Central memory CD4-positive, alpha-beta T cell (primary cell): ENCODE results near the gene WASF2.
"Not testable (repeated sequence)": the region's sequence is repeated elsewhere in the genome, so short reads cannot be mapped to it uniquely, and the experiment has no call there.

Source experiments
- DNase-seq: peaks from one replicate; pipeline ENCODE4 v3.0.0; 2022

The WASF2 gene

DNA sequence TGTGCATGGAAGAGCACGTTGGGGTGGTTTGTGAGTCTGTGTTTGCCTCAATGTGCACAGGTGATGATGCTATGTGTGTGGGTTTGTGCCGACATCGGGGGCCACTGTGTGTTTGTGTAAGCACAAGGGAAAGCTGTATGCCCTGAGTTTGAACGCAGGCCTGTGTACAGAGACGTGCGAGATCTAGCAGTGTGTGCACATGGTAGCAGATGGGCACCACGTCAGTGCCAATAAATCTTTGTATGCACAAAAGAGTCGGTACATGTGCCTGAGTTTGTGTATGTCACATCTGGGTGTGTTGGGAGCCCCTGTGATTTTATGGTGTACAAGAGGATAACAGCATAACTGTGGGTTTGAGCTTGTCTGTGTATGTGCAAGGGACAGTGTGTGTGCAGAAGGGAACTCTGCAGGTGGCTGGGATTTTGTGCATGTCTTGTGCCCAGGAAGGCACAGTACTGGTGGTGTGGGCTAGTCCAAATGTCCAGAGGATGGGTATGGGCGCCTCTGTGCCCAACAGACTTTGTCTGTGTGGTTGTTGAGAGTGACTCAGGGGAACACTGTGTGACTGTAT lies 32.0 kb upstream of the WASF2 start:
- DNase-seq: no peak

DNA sequence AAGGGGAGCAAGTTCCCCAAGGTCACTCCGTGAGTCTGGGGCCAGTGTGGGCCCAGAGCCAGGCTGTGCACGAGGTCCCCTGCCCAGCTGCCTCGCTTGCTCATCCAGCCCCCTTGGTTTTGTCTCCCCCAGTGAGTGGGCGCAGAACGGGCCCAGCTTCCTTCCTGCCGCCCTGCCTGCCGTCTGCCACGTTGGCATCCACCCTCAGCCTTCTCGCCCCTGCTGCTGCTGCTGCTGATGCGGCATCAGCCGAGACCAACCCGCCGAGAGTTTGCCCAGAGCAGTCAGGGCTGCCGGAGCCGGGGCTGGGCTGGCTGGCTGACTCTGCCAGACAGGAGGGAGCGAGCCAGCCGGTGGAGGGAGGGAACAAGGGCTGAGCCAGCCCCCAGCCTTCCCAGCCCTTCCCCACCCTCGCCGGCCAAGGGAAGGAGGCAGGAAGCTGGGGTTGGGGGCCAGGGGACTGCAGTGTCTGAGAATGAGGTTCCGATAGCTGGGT lies 31.4 kb upstream of the WASF2 start:
- DNase-seq: peak; percentile 47

DNA sequence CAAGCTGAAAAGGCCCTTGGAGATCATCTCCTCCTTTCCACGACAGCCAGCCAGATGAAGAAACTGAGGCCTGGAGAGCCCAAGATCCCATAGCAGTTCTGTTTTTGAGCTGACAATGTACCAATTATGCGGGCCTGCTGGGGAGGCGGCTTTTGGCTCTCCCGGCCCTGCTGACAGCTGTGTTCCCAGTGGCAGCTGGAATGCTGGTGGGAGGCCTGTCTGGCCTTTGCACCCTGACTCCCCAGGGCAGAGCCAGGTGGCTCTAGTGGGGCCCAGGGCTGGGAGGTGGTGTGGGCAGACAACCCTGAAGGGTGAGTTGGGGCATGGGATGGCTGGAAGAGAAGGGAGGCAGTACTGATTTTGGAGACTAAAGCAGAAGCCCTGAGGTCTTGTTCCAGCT lies 30.7 kb upstream of the WASF2 start:
- no peak for DNase-seq

DNA sequence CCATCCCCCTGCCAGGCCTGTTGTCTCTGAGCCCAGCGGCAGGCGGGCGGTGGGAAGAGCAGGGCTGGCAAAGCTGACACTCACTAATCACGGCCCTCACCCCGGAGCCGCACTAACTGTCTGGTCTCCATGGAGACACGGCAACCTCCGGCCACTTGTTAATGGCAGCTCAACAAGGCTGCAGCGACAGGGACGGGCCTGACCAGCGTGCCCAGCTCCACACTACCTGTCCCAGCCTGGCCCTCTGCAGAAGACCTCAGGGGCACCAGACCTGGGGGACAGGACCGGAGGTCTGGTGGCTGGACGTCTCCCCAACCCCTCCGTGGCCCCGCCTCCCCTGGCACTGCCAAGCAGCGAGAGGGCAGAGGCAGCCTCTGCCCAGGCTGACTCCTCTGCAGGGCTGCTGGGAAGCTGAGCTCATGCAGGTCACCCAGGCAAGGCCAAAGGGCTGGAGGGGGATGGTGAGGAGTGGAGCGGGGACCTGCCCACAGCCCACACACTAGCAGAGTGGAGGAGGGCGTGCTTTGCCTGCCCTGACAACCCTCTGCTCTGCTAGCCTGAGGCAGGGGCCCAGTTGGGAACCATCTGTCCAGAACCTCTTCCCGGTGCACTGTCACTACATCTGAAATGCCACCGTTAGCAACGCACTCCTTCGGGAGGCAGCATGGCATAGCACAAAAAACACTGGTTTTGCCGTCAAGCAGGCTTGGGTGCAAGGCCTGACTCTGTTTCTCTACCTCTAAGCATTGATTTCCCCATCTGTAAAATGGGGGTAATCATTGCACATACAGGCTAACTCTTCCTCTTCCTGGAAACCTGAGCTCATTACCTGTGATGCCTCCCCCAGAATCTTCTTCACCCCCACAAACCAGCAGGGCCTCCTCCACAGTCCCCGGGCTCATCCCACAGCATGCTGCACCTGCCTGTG lies 29.6 kb upstream of the WASF2 start:
- no peak for DNase-seq

DNA sequence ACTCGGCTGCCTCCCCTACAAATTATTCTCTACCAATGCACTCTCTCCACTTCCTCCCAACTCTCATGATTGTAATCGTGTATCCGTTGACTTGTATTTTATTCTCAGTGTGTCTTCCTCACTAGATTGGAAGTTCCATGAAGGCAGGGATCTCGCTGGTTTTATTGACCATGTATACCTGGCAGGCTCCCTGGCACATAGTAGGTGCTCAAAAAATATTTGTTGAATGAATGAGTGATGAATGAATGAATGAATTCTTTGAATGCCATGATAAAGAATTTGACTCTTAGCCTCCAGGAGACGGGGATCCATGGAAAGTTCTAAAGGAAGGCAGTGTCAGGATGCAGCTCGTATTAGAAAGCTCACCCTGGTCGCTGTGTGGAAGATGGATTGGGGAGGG lies 28.8 kb upstream of the WASF2 start:
- DNase-seq: no peak

DNA sequence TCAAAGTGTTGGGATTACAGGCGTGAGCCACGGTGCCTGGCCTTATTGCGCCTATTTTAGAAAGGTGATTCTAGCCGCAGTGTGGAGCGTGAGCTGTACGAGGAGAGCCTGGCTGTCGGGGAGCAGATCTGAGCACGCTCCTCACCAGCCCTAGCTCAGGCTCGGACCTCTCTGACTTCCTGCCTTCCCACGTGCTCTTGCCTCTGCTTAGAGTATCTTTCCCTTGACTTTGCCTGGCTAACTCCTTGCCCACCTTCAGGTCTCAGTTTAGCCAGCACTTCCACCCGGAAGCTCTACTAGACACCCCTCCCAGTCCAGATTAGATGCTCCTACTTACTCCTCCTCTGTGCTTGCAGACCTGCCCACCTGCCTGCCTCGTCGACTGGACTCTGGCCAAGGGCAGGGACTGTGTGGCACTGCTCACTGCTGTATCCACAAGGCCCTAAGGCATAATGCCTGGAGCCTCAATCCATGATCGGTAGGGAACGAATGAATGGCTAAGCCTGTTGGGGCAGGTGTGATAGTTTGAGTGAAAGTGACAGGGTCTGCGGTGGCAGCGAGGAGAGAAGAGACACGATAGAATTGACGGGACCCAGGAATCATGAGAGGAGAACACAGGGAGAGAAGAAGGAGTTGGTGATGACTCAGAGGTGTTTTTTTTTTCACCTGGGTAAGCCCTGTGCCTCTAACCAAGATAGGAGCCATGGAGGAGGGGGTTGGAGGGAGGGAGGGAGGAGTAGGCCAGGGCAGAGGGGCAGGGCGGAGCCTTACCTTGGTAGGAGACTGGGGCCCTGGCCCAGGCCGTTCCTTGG lies 28.1 kb upstream of the WASF2 start:
- no peak for DNase-seq

DNA sequence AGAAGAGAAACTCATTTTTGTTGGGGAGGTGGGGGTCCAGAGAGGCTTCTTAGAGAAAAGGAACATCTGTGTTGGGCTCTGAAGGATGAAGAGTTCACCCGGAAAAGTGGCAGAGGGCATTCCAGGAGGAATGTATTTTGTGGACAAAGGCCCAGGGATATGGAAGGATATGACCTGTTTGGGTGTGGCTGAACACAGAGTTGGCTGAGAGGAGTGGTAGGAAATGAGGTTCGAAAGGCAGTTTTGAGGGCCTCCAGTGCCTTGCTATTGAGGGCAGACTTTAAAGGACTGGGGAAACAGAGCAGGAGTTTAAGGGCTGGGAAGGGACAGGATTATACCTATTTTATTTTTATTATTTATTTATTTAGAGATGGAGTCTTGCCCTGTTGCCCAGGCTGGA lies 27.3 kb upstream of the WASF2 start:
- no peak for DNase-seq

DNA sequence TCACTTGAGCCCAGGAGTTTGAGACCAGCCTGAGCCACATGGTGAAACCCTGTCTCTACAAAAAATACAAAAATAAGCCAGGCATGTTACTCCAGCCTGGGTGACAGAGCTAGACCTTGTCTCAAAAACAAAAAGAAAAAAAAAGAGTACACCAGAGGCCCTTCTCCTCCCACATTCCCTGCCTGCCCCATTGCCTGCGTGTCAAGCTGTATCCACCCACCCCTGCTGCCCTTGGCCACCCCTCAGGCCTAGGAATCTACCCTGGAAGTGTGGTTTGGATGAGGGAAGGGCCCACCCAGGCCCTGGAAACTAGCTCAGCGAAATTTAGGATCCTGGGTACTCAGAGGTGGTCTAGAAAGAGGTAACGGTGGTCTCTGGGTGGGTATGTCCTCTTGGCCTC lies 25.7 kb upstream of the WASF2 start:
- DNase-seq: no peak

DNA sequence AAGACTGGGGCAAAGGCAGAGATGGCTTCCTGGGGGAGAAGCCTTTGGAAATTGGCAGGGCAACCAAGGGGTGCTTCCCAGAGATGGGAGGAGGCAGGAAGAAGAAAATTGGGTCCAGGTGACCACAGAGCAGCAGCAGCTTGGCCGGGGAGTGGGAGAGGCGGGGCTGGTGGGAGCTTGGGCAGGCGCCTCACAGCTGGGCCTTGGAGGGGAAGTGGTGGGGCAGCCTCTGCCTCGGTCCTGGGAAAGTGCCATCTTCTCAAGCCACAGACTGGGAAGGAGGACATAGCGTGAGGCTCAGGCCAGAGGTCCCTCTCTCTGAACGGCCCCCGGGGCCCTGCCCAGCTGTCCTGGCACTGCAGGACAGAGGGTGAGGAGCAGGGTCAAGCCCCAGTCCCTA lies 24.0 kb upstream of the WASF2 start:
- no peak for DNase-seq

DNA sequence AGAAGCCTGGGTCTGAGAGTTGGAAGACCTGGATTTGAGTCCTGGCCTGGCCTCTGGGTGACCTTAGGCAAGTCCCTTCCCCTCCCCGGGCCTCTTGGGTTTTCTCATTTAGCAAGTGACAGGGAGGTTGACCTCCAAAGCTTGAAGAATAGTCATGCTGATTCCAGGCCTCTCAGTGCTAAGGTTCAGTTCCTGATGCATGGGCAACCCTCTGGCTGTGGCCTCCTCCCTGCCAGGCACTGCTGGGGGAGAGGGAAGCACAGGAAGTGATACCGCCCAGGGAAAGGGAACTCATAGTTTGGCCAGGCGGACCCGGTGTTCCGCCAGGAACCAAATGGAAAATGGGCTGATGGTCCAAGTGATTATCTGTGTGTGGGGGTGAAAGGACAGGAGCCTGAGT lies 23.6 kb upstream of the WASF2 start:
- DNase-seq: no peak

DNA sequence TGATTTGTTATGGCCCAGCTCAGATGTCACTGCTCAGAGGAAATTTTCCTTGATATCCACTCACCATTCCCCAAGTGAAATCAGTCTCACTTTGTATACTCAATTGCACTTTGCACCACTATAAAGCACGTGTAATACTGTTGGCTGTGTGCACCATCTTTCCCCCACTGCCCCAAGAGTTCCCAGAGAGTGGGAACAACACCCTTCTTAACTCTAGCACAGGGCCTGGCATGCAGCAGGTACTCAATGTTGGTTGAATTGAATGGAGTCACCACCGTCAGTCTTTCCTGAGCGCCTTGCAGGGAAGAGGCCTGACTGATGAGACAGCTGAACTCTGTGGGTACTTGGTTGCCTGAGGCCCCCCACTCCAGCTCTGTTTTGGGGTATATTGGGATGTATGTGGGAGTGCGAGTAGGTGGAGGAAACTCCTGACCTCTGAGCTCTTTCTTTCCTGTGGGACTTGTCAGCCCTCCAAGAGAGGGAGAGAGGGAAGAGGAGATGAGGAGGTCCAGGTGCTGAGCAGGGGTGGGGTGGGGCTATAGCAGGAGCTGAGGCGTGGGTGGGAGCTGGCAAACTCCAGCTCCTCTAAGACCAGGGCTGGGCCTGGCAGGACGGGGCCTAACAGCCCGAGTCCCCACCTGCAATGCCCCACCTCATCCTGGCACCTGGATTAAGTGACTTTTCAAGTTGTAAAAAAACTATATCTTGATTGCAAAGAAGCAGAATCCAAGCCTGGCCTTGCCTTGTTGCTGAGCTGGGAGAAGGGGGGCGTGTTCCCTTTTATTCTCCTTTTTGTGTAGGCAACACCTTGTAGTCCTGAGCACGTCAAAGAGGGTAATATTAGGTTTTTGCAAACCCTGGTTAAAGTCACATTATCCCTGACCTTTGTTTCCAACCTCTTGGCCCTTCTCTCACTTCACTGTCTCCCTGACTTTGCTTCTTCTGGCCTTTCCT lies 19.4 kb upstream of the WASF2 start:
- no peak for DNase-seq

DNA sequence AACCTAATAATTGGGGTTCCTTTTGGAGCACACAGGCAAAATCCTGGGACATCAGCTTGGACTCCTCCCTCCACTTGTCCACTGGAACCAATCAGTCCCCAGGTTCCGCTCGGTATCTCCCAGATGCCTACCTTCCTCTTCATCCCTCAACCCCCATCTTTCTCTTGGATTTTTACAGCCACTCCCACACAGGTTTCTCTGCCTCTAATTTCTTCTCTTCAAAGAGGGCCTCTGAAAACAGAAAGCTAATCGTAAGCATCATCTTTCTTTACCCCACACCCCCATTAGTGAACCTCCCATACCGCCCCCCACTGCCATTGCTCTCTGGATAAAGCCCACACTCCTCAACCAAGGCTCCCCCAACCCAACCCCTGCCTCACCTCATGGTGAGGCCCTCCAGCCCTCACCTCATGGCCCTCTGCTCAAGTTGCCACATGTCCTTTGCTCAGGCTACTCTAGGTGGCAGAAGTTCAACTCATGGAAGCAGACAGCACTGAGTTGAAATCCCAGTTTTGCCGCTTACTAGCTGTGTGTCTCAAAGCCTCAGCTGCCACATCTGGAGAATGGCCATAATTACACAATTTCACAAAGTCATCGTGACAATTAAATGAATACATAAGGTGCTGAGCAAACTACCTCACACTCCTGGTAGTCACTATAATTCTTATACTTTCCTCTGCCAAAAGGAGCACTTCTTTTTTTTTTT lies 18.1 kb upstream of the WASF2 start:
- DNase-seq: no peak

DNA sequence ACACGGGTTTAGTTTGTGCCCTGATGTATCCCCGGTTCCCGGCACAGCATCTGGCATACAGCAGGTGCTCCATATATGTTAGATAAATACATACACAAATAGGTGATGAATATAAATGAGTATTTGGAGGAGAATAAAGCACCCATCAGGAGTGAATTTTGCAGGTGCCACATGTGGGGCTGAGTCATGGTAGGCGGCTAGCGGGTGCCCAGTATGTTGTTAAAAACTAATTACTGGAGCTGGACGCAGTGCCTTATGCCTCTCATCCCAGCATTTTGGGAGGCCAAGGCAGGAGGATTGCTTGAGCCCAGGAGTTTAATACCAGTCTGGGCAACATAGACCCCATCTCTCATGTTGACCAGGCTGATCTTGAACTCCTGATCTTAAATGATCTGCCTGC lies 16.7 kb upstream of the WASF2 start:
- DNase-seq: no peak

DNA sequence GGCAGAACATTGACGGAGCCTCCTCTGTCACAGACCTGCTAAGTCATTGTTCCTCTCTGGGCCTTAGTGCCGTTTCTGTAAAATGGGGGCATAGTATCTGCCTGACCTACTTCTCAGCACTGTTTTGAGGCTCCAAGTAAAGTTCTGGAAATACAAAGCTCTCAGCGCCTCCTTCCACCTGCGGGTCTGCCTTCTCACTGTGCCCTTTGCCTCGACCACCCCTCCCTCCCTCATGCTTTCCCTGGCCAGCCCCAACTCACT lies 15.4 kb upstream of the WASF2 start:
- no peak for DNase-seq

DNA sequence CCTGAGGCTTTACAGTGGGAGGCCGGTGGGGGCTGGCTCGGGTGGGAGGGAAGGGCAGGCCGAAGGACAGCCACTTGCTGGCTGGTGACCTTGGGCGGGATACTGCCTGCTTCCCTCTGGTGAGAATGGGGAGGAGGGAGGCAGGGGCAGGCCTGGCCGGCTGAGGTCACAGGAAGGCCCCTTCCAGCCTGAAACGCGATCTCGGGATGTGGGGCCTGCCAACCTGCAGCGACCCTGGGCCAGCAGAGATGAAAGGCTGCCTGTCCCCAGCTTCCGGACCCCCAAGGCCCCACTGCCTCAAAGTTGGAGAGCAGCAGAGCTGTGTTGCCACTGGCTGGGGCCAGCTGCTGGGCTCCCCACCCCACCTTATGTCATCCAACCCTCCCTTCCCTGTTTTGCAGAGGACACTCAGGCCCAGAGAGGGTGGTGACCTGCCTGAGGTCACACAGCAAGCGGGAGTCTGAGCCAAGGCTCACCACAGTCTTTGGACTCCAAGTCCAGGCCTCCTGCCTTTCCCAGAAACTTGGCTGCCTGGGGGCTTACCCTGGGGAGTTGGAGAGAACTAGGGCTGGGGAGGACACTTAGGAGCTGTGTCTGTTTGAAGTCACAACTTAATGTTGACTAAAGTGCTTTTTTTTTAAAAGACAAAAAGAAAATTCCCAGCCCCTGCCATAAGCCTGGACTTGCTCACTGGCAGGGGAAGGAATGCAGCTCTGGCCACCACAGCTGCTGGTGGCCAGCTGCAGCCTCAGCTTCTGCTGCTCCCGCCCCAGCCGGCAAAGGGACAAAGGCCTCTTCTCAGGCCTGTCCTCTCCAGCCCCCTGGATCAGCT lies 14.8 kb upstream of the WASF2 start:
- DNase-seq: no peak

DNA sequence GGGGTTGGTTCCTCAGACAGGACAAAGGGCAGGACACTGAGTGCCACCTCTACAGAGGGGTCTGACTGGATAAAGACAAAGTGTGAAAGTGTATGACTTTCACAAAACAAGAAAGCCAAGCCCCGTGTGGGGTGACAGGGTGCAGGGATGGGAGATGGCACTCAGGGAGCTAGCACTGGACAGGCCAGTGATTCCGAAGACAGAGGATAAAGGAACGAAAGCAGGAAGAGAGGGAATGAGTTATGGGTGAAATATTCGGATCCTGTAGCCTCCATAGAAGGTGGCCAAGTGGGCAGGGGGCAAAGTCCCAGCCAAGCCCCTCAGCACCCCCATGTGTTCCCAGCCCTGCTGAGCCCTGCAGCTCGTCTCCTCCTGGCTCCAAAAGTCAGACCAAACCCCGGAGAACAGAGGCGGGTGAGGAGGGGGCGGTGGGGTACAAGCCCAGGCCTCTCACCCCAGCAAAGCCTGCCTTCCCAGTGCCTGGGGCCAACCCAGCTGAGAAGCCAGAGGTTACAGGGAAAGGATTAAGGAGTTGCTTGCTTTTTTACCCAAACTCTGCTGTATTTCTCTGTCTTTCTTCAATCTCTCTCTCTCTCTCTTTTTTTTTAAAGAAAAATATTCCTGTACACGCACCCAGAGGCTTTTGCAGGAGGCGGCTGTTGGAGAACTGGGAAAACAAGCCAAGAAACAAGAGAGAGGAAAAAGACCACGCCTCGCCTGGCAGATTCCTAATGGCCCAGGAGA lies 14.0 kb upstream of the WASF2 start:
- DNase-seq: no peak

DNA sequence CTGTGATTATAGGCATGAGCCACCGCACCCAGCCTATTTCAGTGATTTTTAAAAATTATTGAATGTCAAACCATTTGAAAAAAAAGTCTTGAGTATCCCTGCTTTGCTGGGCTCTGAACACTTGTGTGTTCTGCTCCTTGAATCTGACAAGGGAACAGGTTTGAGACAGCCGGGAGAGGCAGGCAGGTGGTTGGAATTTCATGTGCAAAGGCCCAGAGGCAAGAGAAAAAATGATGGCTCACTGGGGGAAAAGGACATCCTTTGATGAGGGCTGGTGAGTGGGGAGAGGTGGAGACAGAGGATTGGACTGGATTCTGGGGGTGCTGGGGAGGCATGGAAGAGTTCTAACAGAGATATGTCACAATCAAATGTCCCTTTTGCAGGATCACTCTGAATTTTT lies 13.1 kb upstream of the WASF2 start:
- no peak for DNase-seq

DNA sequence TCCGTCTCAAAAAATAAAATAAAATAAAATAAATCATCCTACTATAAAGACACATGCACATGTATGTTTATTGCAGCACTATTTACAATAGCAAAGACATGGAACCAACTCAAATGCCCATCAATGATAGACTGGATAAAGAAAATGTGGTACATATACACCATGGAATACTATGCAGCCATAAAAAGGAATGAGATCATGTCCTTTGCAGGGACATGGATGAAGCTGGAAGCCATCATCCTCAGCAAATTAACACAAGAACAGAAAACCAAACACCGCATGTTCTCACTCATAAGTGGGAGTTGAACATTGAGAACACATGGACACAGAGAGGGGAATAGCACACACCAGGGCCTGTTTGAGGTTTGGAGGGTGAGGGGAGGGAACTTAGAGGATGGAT lies 11.2 kb upstream of the WASF2 start:
- DNase-seq: not testable (repeated sequence)

DNA sequence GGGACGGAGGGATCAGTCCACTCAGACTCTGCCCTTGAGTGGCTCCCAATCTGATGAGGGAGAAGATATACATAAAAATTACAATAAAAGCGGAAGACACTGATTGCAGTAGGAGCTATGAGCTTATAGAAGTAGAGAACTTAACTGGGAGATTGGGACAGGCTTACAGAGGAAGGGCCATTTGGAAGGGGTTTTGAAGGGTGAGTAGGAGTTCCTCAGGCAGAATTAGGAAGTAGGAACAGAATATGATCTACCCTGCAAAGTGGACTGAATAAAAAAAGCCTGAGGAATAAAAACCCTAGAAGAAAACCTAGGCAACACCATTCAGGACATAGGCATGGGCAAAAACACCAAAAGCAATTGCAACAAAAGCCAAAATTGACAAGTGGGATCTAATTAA lies 9.2 kb upstream of the WASF2 start:
- no peak for DNase-seq

DNA sequence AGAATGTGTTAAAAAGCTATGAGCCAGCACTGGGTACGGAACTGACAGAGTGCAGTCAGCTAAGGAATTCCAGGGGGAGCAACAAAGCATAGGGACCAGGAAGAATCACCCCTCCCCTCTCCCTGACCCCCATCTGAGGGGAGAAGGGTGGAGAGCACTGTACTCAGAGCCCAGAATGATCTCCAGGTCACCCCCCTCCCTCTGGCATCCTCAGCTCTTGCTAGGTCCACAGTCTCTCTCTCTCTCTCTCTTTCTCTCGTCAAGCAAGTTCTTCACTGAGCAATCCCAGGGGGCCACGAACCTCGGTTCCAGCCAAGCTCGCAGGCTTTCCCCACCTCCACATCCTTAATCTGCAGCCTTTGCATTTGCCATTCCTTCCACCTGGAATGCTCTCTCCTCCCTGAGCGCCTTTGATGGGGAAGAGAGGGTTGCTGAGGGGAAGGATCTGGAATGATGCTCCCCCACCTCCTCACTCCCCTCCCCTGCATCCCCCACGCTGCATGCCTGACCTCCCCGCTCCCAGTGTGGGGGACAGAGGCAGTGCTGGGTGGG lies 6.7 kb upstream of the WASF2 start:
- no peak for DNase-seq
